IMR-90 (cell line): ENCODE results near the gene BTG2. TPM values are rescaled to one million over a fixed set of nuclear protein-coding genes. Genes with fewer than 3 reads are reported as not detected.

ENCODE experiments used
- ATAC-seq: fragments of 200-7000 bp; cut with Tn5 transposase; 2 replicates; pipeline ENCODE4 v1.9.1; 2020; ENCODE audit warnings: low read depth, mild to moderate bottlenecking, moderate library complexity
- BruUV-seq: library from RNA; stranded (reverse); fragments of 400-500 nt; replicated peaks from 2 replicates; lab custom pipeline; 2021; lab: Mats Ljungman, UMichigan
- CTCF ChIA-PET: fragments of 300-600 bp; formaldehyde crosslinking; extraction: SDS; loops from one replicate; lab custom pipeline; 2021; ENCODE audit warnings: antibody characterized with exemption; lab: Yijun Ruan, JAX
- POLR2A ChIA-PET: fragments of 300-600 bp; sonication (Branson Sonifier 250); formaldehyde crosslinking; loops from one replicate; lab custom pipeline; 2022; ENCODE audit warnings: antibody characterized with exemption; ENCODE audit not compliant: unreplicated experiment; lab: Charles Lee
- DNase-seq: peaks from one replicate; pipeline ENCODE4 v3.0.0; 2013
- H2AFZ ChIP-seq: replicated peaks from 2 replicates; pipeline ENCODE3; 2013; ENCODE audit warnings: low read length, mild to moderate bottlenecking; ENCODE audit not compliant: poor library complexity
- H2AK5ac ChIP-seq: 2 replicates; pipeline ENCODE4 v1.6.1; 2013; ENCODE audit warnings: low read depth, low read length, inconsistent platforms
- H2AK9ac ChIP-seq: replicated peaks from 2 replicates; pipeline ENCODE3; 2013; ENCODE audit warnings: mild to moderate bottlenecking, low read depth, low read length, moderate library complexity; ENCODE audit not compliant: poor library complexity
- H2BK120ac ChIP-seq: 2 replicates; pipeline ENCODE4 v1.6.1; 2013; ENCODE audit warnings: low read depth, low read length, inconsistent platforms
- H2BK15ac ChIP-seq: 3 replicates; pipeline ENCODE4 v1.6.1; 2013; ENCODE audit warnings: low read depth, low read length, inconsistent platforms
- H2BK20ac ChIP-seq: 2 replicates; pipeline ENCODE4 v1.6.1; 2013; ENCODE audit warnings: low read depth, mild to moderate bottlenecking, inconsistent platforms, low read length, moderate library complexity
- H2BK5ac ChIP-seq: 2 replicates; pipeline ENCODE4 v1.6.1; 2013; ENCODE audit warnings: mild to moderate bottlenecking, low read depth, low read length, inconsistent platforms; ENCODE audit not compliant: poor library complexity, severe bottlenecking
- H3K14ac ChIP-seq: replicated peaks from 2 replicates; pipeline ENCODE4 v1.6.1; 2013; ENCODE audit warnings: low read depth, low read length, inconsistent platforms
- H3K18ac ChIP-seq: 2 replicates; pipeline ENCODE4 v1.6.1; 2013; ENCODE audit warnings: low read depth, low read length, control low read depth
- H3K23ac ChIP-seq: 2 replicates; pipeline ENCODE4 v1.6.1; 2013; ENCODE audit warnings: low read depth, low read length, inconsistent platforms
- H3K27ac ChIP-seq: 2 replicates; pipeline ENCODE4 v1.5.1; 2013; ENCODE audit warnings: mild to moderate bottlenecking, control low read depth, low read length; ENCODE audit not compliant: insufficient read depth
- H3K27me3 ChIP-seq: 2 replicates; pipeline ENCODE4 v1.6.1; 2013; ENCODE audit warnings: low read length; ENCODE audit not compliant: control insufficient read depth, insufficient read depth
- H3K36me3 ChIP-seq: 2 replicates; pipeline ENCODE4 v1.6.1; 2013; ENCODE audit warnings: low read length, mixed read lengths; ENCODE audit not compliant: control insufficient read depth, insufficient read depth
- H3K4ac ChIP-seq: 2 replicates; pipeline ENCODE4 v1.6.1; 2013; ENCODE audit warnings: low read depth, low read length, inconsistent platforms
- H3K4me1 ChIP-seq: 2 replicates; pipeline ENCODE4 v1.6.1; 2013; ENCODE audit warnings: low read length, mixed read lengths; ENCODE audit not compliant: control insufficient read depth, insufficient read depth
- H3K4me2 ChIP-seq: 2 replicates; pipeline ENCODE4 v1.6.1; 2013; ENCODE audit warnings: low read depth, mild to moderate bottlenecking, control low read depth, low read length, moderate library complexity
- H3K4me3 ChIP-seq: 2 replicates; pipeline ENCODE4 v1.5.1; 2013; ENCODE audit warnings: low read depth, mild to moderate bottlenecking, control low read depth, low read length, moderate library complexity; ENCODE audit not compliant: insufficient read depth
- H3K56ac ChIP-seq: 2 replicates; pipeline ENCODE4 v1.6.1; 2013; ENCODE audit warnings: low read length, inconsistent platforms; ENCODE audit not compliant: insufficient read depth; ENCODE audit errors: extremely low read depth
- H3K79me1 ChIP-seq, 2 experiments: 2 replicates each; pipeline ENCODE4 v1.6.1; 2013; ENCODE audit warnings: low read length in 2 of 2, inconsistent platforms in 1 of 2, low read depth in 1 of 2
- H3K9ac ChIP-seq: 2 replicates; pipeline ENCODE4 v1.6.1; 2013; ENCODE audit warnings: low read depth, low read length, control low read depth
- H3K9me1 ChIP-seq: 2 replicates; pipeline ENCODE4 v1.6.1; 2013; ENCODE audit warnings: low read length, inconsistent platforms; ENCODE audit not compliant: insufficient read depth
- H3K9me3 ChIP-seq: 2 replicates; pipeline ENCODE4 v1.6.1; 2013; ENCODE audit warnings: low read length; ENCODE audit not compliant: control insufficient read depth, insufficient read depth
- H4K20me1 ChIP-seq: 2 replicates; pipeline ENCODE4 v1.6.1; 2013; ENCODE audit warnings: low read length, inconsistent platforms; ENCODE audit not compliant: insufficient read depth
- H4K5ac ChIP-seq: 2 replicates; pipeline ENCODE4 v1.6.1; 2013; ENCODE audit warnings: mild to moderate bottlenecking, low read depth, low read length, control low read depth
- H4K8ac ChIP-seq, 2 experiments: 2 replicates each; pipeline ENCODE4 v1.6.1; 2013; ENCODE audit warnings: low read depth in 2 of 2, low read length in 2 of 2, control low read depth in 1 of 2, inconsistent platforms in 1 of 2
- H4K91ac ChIP-seq: 2 replicates; pipeline ENCODE4 v1.6.1; 2013; ENCODE audit warnings: low read depth, low read length, inconsistent platforms; ENCODE audit not compliant: insufficient read depth
- BHLHE40 ChIP-seq: fragments of 150-350 bp; IDR thresholded peaks from 2 replicates; pipeline ENCODE4 v1.6.1; 2016; ENCODE audit warnings: mild to moderate bottlenecking, low read depth, low read length
- CEBPB ChIP-seq: IDR thresholded peaks from 2 replicates; pipeline ENCODE4 v1.6.1; 2012; ENCODE audit warnings: low read depth, low read length, improper control_type of control experiment
- CHD1 ChIP-seq: IDR thresholded peaks from 2 replicates; pipeline ENCODE4 v1.6.1; 2012; ENCODE audit warnings: low read depth, low read length, improper control_type of control experiment
- CTCF ChIP-seq: conservative IDR thresholded peaks from 2 replicates; pipeline ENCODE4 v1.5.1; 2012; ENCODE audit warnings: mild to moderate bottlenecking, low read depth, low read length, improper control_type of control experiment
- ELK1 ChIP-seq: fragments of 150-350 bp; IDR thresholded peaks from 2 replicates; pipeline ENCODE4 v1.6.1; 2016; ENCODE audit warnings: low read depth, mild to moderate bottlenecking, low read length, moderate library complexity, borderline replicate concordance
- FOS ChIP-seq: fragments of 150-350 bp; IDR thresholded peaks from 2 replicates; pipeline ENCODE4 v1.6.1; 2016; ENCODE audit warnings: low read depth, low read length
- MAFK ChIP-seq: IDR thresholded peaks from 2 replicates; pipeline ENCODE4 v1.6.1; 2012; ENCODE audit warnings: low read depth, low read length, improper control_type of control experiment
- MAZ ChIP-seq: IDR thresholded peaks from 2 replicates; pipeline ENCODE4 v1.6.1; 2012; ENCODE audit warnings: low read depth, mild to moderate bottlenecking, low read length, improper control_type of control experiment, moderate library complexity, borderline replicate concordance
- MXI1 ChIP-seq: IDR thresholded peaks from 2 replicates; pipeline ENCODE4 v1.6.1; 2012; ENCODE audit warnings: low read depth, mild to moderate bottlenecking, low read length, moderate library complexity, borderline replicate concordance
- POLR2A ChIP-seq: IDR thresholded peaks from 2 replicates; pipeline ENCODE4 v1.6.1; 2012; ENCODE audit warnings: mild to moderate bottlenecking, low read depth, low read length
- RAD21 ChIP-seq: IDR thresholded peaks from 2 replicates; pipeline ENCODE4 v1.6.1; 2012; ENCODE audit warnings: low read length, improper control_type of control experiment
- RCOR1 ChIP-seq: IDR thresholded peaks from 2 replicates; pipeline ENCODE4 v1.6.1; 2012; ENCODE audit warnings: mild to moderate bottlenecking, low read length, improper control_type of control experiment; ENCODE audit not compliant: insufficient replicate concordance
- RFX5 ChIP-seq: IDR thresholded peaks from 2 replicates; pipeline ENCODE4 v1.8.0; 2012; ENCODE audit warnings: low read depth, mild to moderate bottlenecking, low read length, moderate library complexity
- SMC3 ChIP-seq: fragments of 150-350 bp; IDR thresholded peaks from 2 replicates; pipeline ENCODE4 v1.6.1; 2016; ENCODE audit warnings: low read depth, mild to moderate bottlenecking, antibody characterized with exemption, low read length, moderate library complexity
- USF2 ChIP-seq: fragments of 150-350 bp; IDR thresholded peaks from 2 replicates; pipeline ENCODE4 v1.6.1; 2017; ENCODE audit warnings: mild to moderate bottlenecking, antibody characterized with exemption, low read length, low read depth
- WGBS, 2 experiments: methylation state at CpG; one replicate each; pipeline versions ENCODE4 v1.1.5 to v1.1.7; 2013; ENCODE audit warnings: missing lambda C conversion rate in 2 of 2; ENCODE audit not compliant: insufficient read length in 1 of 2; ENCODE audit errors: extremely low coverage in 2 of 2; 5-methylcytosine and 5-hydroxymethylcytosine counted together
- dilution Hi-C: fragments of 300-500 bp; cut with HindIII; formaldehyde crosslinking; loops from one replicate; pipeline ENCODE4 v1.14.3; 2018; ENCODE audit warnings: low sequenced_read_pairs; ENCODE audit not compliant: unreplicated experiment
- in situ Hi-C: fragments of 300-500 bp; cut with MboI; formaldehyde crosslinking; loops from 3 replicates; pipeline ENCODE4 v1.14.3; 2019; ENCODE audit warnings: low sequenced_read_pairs, inconsistent platforms, mixed read lengths
- intact Hi-C: fragments of 100-400 bp; cut with micrococcal nuclease; formaldehyde crosslinking; loops from 2 replicates; pipeline ENCODE4 v1.10.0; 2022
- polyA plus RNA-seq, 3 experiments: library from polyadenylated mRNA; depleted of rRNA; stranded (reverse); fragments of >200 nt; gene quantifications; 2 replicates each; pipeline ENCODE4 v1.2.3, GENCODE V29; 2012; ENCODE audit warnings: low replicate concordance in 1 of 3
- total RNA-seq: library from RNA; depleted of rRNA; stranded (reverse); fragments of >200 nt; gene quantifications from 2 replicates; pipeline ENCODE4 v1.2.3, GENCODE V29; 2012

The BTG2 gene
- total and polyA plus RNA-seq, 2 of the 4 experiments (the other 2 are of a cell fraction) = 8.4 to 18.8 TPM

GRCh38 chr1:203349166-203349565, 43.8 kb downstream of the BTG2 start:
- dilution Hi-C loops (no loop called here), intact Hi-C loops (no loop called here), in situ Hi-C loops (loop anchor here (10.0 kb wide), 1 partner anchor 356 kb away; no protein-coding TSS in a partner anchor)
- DNase-seq (no peak), ATAC-seq (no peak)
- H3K9ac ChIP-seq = no peak overlapping the region
- H2BK120ac ChIP-seq = no peak overlapping the region
- H3K56ac ChIP-seq = no peak overlapping the region
- no peaks in the 10 kb centered on the region for H3K9me3 ChIP-seq
- no peak overlapping the region for H3K4ac ChIP-seq
- no peak overlapping the region for H4K8ac ChIP-seq
- H3K18ac ChIP-seq = no peak overlapping the region
- H3K4me2 ChIP-seq = no peak overlapping the region
- no peaks in the 10 kb centered on the region for H3K79me1 ChIP-seq
- no peak for TF ChIP-seq USF2
- TF ChIP-seq RFX5 = no peak
- TF ChIP-seq MXI1 = no peak
- TF ChIP-seq CHD1 = no peak
- TF ChIP-seq FOS = no peak
- TF ChIP-seq RAD21 = no peak
- no peak for TF ChIP-seq POLR2A
- no peak for TF ChIP-seq SMC3
- no peak for TF ChIP-seq MAZ
- no peak for TF ChIP-seq BHLHE40
- no peak for TF ChIP-seq ELK1
- TF ChIP-seq MAFK = no peak
- TF ChIP-seq CEBPB = no peak
- no peak for TF ChIP-seq CTCF
- no peak for TF ChIP-seq RCOR1
- no peak overlapping the region for H3K27ac ChIP-seq
- no TSS peak for BruUV-seq
- peaks cover 2% of the 10 kb centered on the region for H3K4me1 ChIP-seq
- no peak overlapping the region for H2BK5ac ChIP-seq
- peaks cover 11% of the 10 kb centered on the region for H3K9me1 ChIP-seq
- H3K14ac ChIP-seq = no peak overlapping the region
- no peak overlapping the region for H4K91ac ChIP-seq
- no peak overlapping the region for H4K5ac ChIP-seq
- no peak overlapping the region for H2BK15ac ChIP-seq
- ChIA-PET CTCF (interaction anchor here (0.6 kb wide), 1 partner anchor 131 kb away, joined by 3 read pairs; no protein-coding TSS in a partner anchor), POLR2A (no interaction called here)
- no peak overlapping the region for H2AK9ac ChIP-seq
- H3K4me3 ChIP-seq = no peak overlapping the region
- no peak overlapping the region for H2AFZ ChIP-seq
- H3K36me3 ChIP-seq = no peaks in the 10 kb centered on the region
- H4K20me1 ChIP-seq = no peaks in the 10 kb centered on the region
- H3K23ac ChIP-seq = no peak overlapping the region
- no CpG with 5 or more reads among the region's 1 CpG for WGBS, 2 experiments
- no peak overlapping the region for H2BK20ac ChIP-seq
- no peak overlapping the region for H2AK5ac ChIP-seq
- H3K27me3 ChIP-seq = peaks cover 38% of the 10 kb centered on the region
